Measurements from ENCODE around the gene BRD9. TPM values are rescaled to one million over a fixed set of nuclear protein-coding genes. Genes with fewer than 3 reads are reported as not detected.

Gene BRD9
- total and polyA plus RNA-seq, 12 donors = 11.3 to 39.5 (median 26.6) TPM

- 80 to 88% (median 86%) methylated on average over 55 of the region's 55 CpGs for WGBS, 4 donors
- H3K4me1 ChIP-seq (replicated peaks in 1 of 2) = no peaks in the 10 kb centered on the region
- no peak for DNase-seq
- intact Hi-C loops (cut with DNase I) = no loop called here
- TF ChIP-seq, protein P1, sequence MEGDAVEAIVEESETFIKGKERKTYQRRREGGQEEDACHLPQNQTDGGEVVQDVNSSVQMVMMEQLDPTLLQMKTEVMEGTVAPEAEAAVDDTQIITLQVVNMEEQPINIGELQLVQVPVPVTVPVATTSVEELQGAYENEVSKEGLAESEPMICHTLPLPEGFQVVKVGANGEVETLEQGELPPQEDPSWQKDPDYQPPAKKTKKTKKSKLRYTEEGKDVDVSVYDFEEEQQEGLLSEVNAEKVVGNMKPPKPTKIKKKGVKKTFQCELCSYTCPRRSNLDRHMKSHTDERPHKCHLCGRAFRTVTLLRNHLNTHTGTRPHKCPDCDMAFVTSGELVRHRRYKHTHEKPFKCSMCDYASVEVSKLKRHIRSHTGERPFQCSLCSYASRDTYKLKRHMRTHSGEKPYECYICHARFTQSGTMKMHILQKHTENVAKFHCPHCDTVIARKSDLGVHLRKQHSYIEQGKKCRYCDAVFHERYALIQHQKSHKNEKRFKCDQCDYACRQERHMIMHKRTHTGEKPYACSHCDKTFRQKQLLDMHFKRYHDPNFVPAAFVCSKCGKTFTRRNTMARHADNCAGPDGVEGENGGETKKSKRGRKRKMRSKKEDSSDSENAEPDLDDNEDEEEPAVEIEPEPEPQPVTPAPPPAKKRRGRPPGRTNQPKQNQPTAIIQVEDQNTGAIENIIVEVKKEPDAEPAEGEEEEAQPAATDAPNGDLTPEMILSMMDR (IDR thresholded peaks at IDR 0.05) = no peak
- no peak for TF ChIP-seq POLR2A (IDR thresholded peaks at IDR 0.05)
- H3K27ac ChIP-seq = no peak overlapping the region
- H3K4me3 ChIP-seq = no peak overlapping the region
- H3K36me3 ChIP-seq (replicated peaks in 1 of 2) = no peaks in the 10 kb centered on the region
- H3K27me3 ChIP-seq = no peaks in the 10 kb centered on the region
- H3K9me3 ChIP-seq (replicated peaks in 1 of 3) = no peaks in the 10 kb centered on the region
These were observed 39.9 kb downstream of the BRD9 start for GRCh38 chr5:852431-853401.

GRCh38 chr5:852018-852417 lies 40.6 kb downstream of the BRD9 start:
- Histone ChIP-seq H3K9me3 (replicated peaks in 1 of 3) (no peaks in the 10 kb centered on the region), H3K4me3 (no peak overlapping the region), H3K36me3 (replicated peaks in 1 of 2) (no peaks in the 10 kb centered on the region), H3K4me1 (replicated peaks in 1 of 2) (no peaks in the 10 kb centered on the region), H3K27me3 (no peaks in the 10 kb centered on the region), H3K27ac (no peak overlapping the region)
- TF ChIP-seq POLR2A (IDR thresholded peaks at IDR 0.05) = no peak
- TF ChIP-seq, protein P1 (IDR thresholded peaks at IDR 0.05) = no peak
- intact Hi-C loops (cut with DNase I) = no loop called here
- DNase-seq = no peak
- WGBS, 4 donors = 29 to 40% (median 32%) methylated on average over 5 of the region's 5 CpGs

- peak in 1 of 7 donors; percentile 3 for DNase-seq
- H3K9me3 ChIP-seq (replicated peaks in 1 of 3) = no peaks in the 10 kb centered on the region
- WGBS, 4 donors = 63 to 83% (median 81%) methylated on average over 7 to 16 of the region's 16 CpGs
- no peaks in the 10 kb centered on the region for H3K4me1 ChIP-seq (replicated peaks in 1 of 2)
- no peaks in the 10 kb centered on the region for H3K27me3 ChIP-seq
- no peaks in the 10 kb centered on the region for H3K36me3 ChIP-seq (replicated peaks in 1 of 2)
- intact Hi-C loops (cut with DNase I) = no loop called here
- H3K27ac ChIP-seq = no peak overlapping the region
- no peak overlapping the region for H3K4me3 ChIP-seq
- TF ChIP-seq, protein P1 (IDR thresholded peaks at IDR 0.05) = no peak
- no peak for TF ChIP-seq POLR2A (IDR thresholded peaks at IDR 0.05)
These were observed 41.0 kb downstream of the BRD9 start for GRCh38 chr5:851553-851952.

GRCh38 chr5:851076-851475 lies 41.5 kb downstream of the BRD9 start:
- Histone ChIP-seq H3K36me3 (replicated peaks in 1 of 2) (no peaks in the 10 kb centered on the region), H3K9me3 (replicated peaks in 1 of 3) (no peaks in the 10 kb centered on the region), H3K4me1 (replicated peaks in 1 of 2) (no peaks in the 10 kb centered on the region), H3K27me3 (no peaks in the 10 kb centered on the region), H3K27ac (no peak overlapping the region), H3K4me3 (no peak overlapping the region)
- intact Hi-C loops (cut with DNase I) = no loop called here
- WGBS, 4 donors = 54 to 73% (median 70%) methylated on average over 13 to 19 of the region's 19 CpGs
- DNase-seq = peak in 1 of 7 donors; percentile 6
- TF ChIP-seq, protein P1 (IDR thresholded peaks at IDR 0.05) = no peak
- no peak for TF ChIP-seq POLR2A (IDR thresholded peaks at IDR 0.05)

All from adrenal gland (tissue), 12 donors.